HCT116 (cell line): ENCODE data around the gene ERICH6B. TPM values are rescaled to one million over a fixed set of nuclear protein-coding genes. Genes with fewer than 3 reads are reported as not detected.

ENCODE experiments used
- ATAC-seq: fragments of 200-7000 bp; cut with Tn5 transposase; 2 replicates; pipeline ENCODE4 v1.9.1; 2020; ENCODE audit warnings: mild to moderate bottlenecking, moderate library complexity
- BruUV-seq: library from RNA; stranded (reverse); fragments of 400-500 nt; replicated peaks from 2 replicates; lab custom pipeline; 2021; lab: Mats Ljungman, UMichigan
- CTCF ChIA-PET: fragments of 300-600 bp; sonication (Branson Sonifier 250); formaldehyde crosslinking; loops from one replicate; lab custom pipeline; 2021; ENCODE audit warnings: antibody characterized with exemption; lab: Charles Lee
- POLR2A ChIA-PET: fragments of 300-600, 350-600 bp; sonication (Branson Sonifier 250); formaldehyde crosslinking; loops from one replicate; lab custom pipeline; 2021; ENCODE audit warnings: antibody characterized with exemption; lab: Charles Lee
- RAD21 ChIA-PET, 2 experiments: fragments of 300-600 bp; sonication (Branson Sonifier 250); formaldehyde crosslinking; loops; one replicate each; lab custom pipeline; 2023; ENCODE audit warnings: low total read pairs in 2 of 2; ENCODE audit not compliant: uncharacterized antibody in 2 of 2, unreplicated experiment in 2 of 2, low non-redundant PET in 1 of 2; lab: Charles Lee
- DNase-seq: peaks from one replicate; pipeline ENCODE4 v3.0.0-alpha.2; 2010; ENCODE audit warnings: low read depth, low spot score
- H2AFZ ChIP-seq: fragments of 200-600 bp; shearing (Covaris generic), sonication (generic); 2 replicates; pipeline ENCODE4 v1.6.1; 2017; ENCODE audit warnings: low read depth, mixed run types, mixed read lengths, antibody characterized with exemption, low read length; ENCODE audit not compliant: poor library complexity, severe bottlenecking
- H3K27ac ChIP-seq: 2 replicates; pipeline ENCODE4 v1.5.1; 2012; ENCODE audit warnings: low read depth, low read length
- H3K27me3 ChIP-seq: fragments of 200-600 bp; sonication (generic); 2 replicates; pipeline ENCODE4 v1.6.1; 2016; ENCODE audit warnings: mixed run types, low read length, mixed read lengths; ENCODE audit not compliant: insufficient read depth
- H3K36me3 ChIP-seq, 2 experiments: fragments of 200-500 bp in 1 of 2; fragments of 200-600 bp in 1 of 2; sonication (Bioruptor generic) in 1 of 2; sonication (generic) in 1 of 2; 2 replicates each; pipeline versions ENCODE4 v1.5.1 to v1.6.1; 2014 to 2016; ENCODE audit warnings: low read length in 2 of 2, inconsistent platforms in 1 of 2, mixed read lengths in 1 of 2, mixed run types in 1 of 2; ENCODE audit not compliant: insufficient read depth in 2 of 2, control insufficient read depth in 1 of 2
- H3K4me1 ChIP-seq, 2 experiments: fragments of 200-600 bp in 1 of 2; sonication (generic) in 1 of 2; 2 replicates each; pipeline versions ENCODE4 v1.5.1 to v1.6.1; 2012 to 2017; ENCODE audit warnings: low read length in 2 of 2, inconsistent platforms in 1 of 2, mild to moderate bottlenecking in 1 of 2, mixed read lengths in 1 of 2, mixed run types in 1 of 2, moderate library complexity in 1 of 2; ENCODE audit not compliant: insufficient read depth in 2 of 2, control insufficient read depth in 1 of 2
- H3K4me2 ChIP-seq: fragments of 200-600 bp; sonication (generic); 2 replicates; pipeline ENCODE4 v1.6.1; 2017; ENCODE audit warnings: mixed run types, low read length, mixed read lengths
- H3K4me3 ChIP-seq, 2 experiments: fragments of 200-600 bp in 1 of 2; sonication (generic) in 1 of 2; replicated peaks in 1 of 2; 2 replicates each; pipeline ENCODE4 v1.5.1; 2011 to 2016; ENCODE audit warnings: low read length in 2 of 2, control low read depth in 1 of 2, low read depth in 1 of 2, mild to moderate bottlenecking in 1 of 2, mixed read lengths in 1 of 2, mixed run types in 1 of 2
- H3K79me2 ChIP-seq: fragments of 200-600 bp; sonication (generic); 2 replicates; pipeline ENCODE4 v1.6.1; 2017; ENCODE audit warnings: mild to moderate bottlenecking, mixed run types, low read length, moderate library complexity, mixed read lengths; ENCODE audit not compliant: insufficient read depth
- H3K9ac ChIP-seq: fragments of 200-600 bp; sonication (generic); 2 replicates; pipeline ENCODE4 v1.6.1; 2016; ENCODE audit warnings: low read length, mixed read lengths
- H3K9me2 ChIP-seq: fragments of 200-600 bp; sonication (generic), shearing (Covaris generic); 2 replicates; pipeline ENCODE4 v1.6.1; 2017; ENCODE audit warnings: mixed run types, mild to moderate bottlenecking, moderate library complexity; ENCODE audit not compliant: insufficient read depth
- H3K9me3 ChIP-seq, 2 experiments: fragments of 200-500 bp in 1 of 2; fragments of 200-600 bp in 1 of 2; sonication (Bioruptor generic) in 1 of 2; sonication (generic) in 1 of 2; 2 replicates each; pipeline ENCODE4 v1.6.1; 2014 to 2017; ENCODE audit warnings: low read length in 2 of 2, mixed read lengths in 2 of 2, inconsistent platforms in 1 of 2, low read depth in 1 of 2, mild to moderate bottlenecking in 1 of 2, mixed run types in 1 of 2, moderate library complexity in 1 of 2; ENCODE audit not compliant: control insufficient read depth in 1 of 2, insufficient read depth in 1 of 2
- H4K20me1 ChIP-seq: fragments of 200-600 bp; sonication (generic), shearing (Covaris generic); 2 replicates; pipeline ENCODE4 v1.6.1; 2017; ENCODE audit warnings: mixed run types, mild to moderate bottlenecking, moderate library complexity; ENCODE audit not compliant: insufficient read depth
- CEBPB ChIP-seq: IDR thresholded peaks from 2 replicates; pipeline ENCODE4 v1.6.1; 2012; ENCODE audit warnings: low read depth
- ELF1 ChIP-seq: IDR thresholded peaks from 2 replicates; pipeline ENCODE4 v1.6.1; 2012; ENCODE audit warnings: low read depth, borderline replicate concordance
- EZH2 ChIP-seq: fragments of 200-600 bp; sonication (generic); IDR thresholded peaks from 2 replicates; pipeline ENCODE4 v1.6.1; 2017; ENCODE audit warnings: antibody characterized with exemption, mixed run types
- SP1 ChIP-seq: IDR thresholded peaks from 2 replicates; pipeline ENCODE4 v1.6.1; 2012; ENCODE audit warnings: low read depth
- SRF ChIP-seq: IDR thresholded peaks from 2 replicates; pipeline ENCODE4 v1.6.1; 2012; ENCODE audit warnings: low read depth
- TCF7L2 ChIP-seq: IDR thresholded peaks from 2 replicates; pipeline ENCODE4 v1.7.0; 2011; ENCODE audit warnings: borderline replicate concordance, inconsistent platforms; ENCODE audit not compliant: insufficient read depth, insufficient read length; ENCODE audit errors: extremely low read depth
- intact Hi-C: fragments of 100-400 bp; cut with micrococcal nuclease; formaldehyde crosslinking; loops from 2 replicates; pipeline ENCODE4 v1.10.0; 2022
- total RNA-seq: library from RNA; stranded (reverse); gene quantifications from one replicate; pipeline ENCODE4 v1.2.1, GENCODE V29; 2021; ENCODE audit not compliant: unreplicated experiment
- TF ChIP-seq, protein P1 (sequence below): IDR thresholded peaks from 2 replicates; pipeline ENCODE4 v1.6.1; 2012; ENCODE audit warnings: low read depth
- TF ChIP-seq, protein P2 (sequence below), 3 experiments: fragments of 200-600 bp in 1 of 3; sonication (generic) in 1 of 3; IDR thresholded peaks in 2 of 3; conservative IDR thresholded peaks in 1 of 3; 2 replicates each; pipeline ENCODE4 v1.5.1; 2012 to 2017; ENCODE audit warnings: low read depth in 2 of 3, low read length in 2 of 3, antibody characterized with exemption in 1 of 3, borderline replicate concordance in 1 of 3, control low read depth in 1 of 3, mild to moderate bottlenecking in 1 of 3, mixed read lengths in 1 of 3, mixed run types in 1 of 3, moderate library complexity in 1 of 3; ENCODE audit not compliant: insufficient read depth in 1 of 3

Gene ERICH6B
- total RNA-seq, 1 experiment from 2014 or later = not detected

DNA sequence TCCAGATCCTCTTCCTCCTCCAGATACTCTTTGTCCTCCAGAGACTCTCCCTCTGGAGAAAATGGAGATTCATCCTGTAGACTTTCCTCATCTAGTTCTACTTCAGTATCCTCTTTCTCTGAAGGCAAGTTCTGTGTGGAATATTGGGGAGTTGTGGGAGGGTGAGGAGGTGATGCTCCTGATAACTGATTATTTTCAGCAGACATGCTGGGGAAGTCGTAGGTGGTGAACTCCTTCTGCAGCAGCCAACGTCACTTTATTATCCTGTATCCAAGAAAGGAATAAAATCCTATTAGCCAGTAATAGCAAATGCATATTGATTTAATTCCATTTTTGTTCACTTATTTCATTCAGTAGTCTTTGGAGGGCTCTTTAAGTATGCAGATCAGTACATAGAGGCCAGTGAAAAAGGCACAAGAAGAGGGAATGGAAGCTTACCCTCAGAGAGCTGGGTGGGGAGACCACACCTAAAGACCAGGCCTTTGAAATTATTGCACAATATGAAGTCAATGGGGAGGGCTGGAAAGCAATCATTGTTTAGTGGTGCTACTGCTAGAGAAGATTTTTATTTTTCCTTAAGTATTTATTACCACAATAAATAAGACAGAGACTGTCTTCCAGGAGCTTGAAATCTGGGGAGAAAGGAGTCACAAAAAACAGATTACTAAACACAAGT is 18.6 kb downstream of the ERICH6B start:
- H3K9ac ChIP-seq = no peak overlapping the region
- TF ChIP-seq SP1 (no peak), TCF7L2 (no peak), ELF1 (no peak), SRF (no peak)
- H3K27me3 ChIP-seq = peaks cover 55% of the 10 kb centered on the region
- no peaks in the 10 kb centered on the region for H3K9me2 ChIP-seq
- no peak overlapping the region for H3K27ac ChIP-seq
- ChIA-PET CTCF (no interaction called here), RAD21 (no interaction called here), POLR2A (no interaction called here)
- no peak overlapping the region for H3K4me3 ChIP-seq
- ATAC-seq (no peak), DNase-seq (no peak)
- H4K20me1 ChIP-seq = no peaks in the 10 kb centered on the region
- no peaks in the 10 kb centered on the region for H3K36me3 ChIP-seq
- BruUV-seq = no TSS peak
- H3K9me3 ChIP-seq = no peaks in the 10 kb centered on the region
- intact Hi-C loops = no loop called here
- H3K79me2 ChIP-seq = no peaks in the 10 kb centered on the region
- no peaks in the 10 kb centered on the region for H3K4me1 ChIP-seq
- no peak overlapping the region for H3K4me2 ChIP-seq
- no peak overlapping the region for H2AFZ ChIP-seq

DNA sequence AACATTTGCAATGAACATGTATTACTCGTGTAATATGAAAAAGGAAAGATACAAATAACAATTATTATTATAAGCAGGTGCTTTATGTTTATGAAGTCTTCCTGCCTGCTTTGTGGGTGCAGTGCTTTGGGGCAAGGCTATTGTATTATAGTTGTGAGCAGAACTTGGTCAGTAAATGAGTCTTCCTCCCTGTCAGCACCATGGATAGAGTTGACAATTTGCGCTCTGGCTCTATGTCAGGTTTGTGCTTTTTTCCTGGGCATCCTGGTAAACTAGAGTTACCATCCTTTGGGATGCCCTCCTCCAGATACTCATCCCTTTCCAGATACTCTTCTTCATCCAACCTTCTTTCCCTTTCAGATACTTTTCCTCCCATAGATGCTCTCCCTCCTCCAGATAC is 19.6 kb downstream of the ERICH6B start:
- ChIA-PET POLR2A (no interaction called here), RAD21 (no interaction called here), CTCF (no interaction called here)
- BruUV-seq = no TSS peak
- Histone ChIP-seq H3K9me3 (no peaks in the 10 kb centered on the region), H4K20me1 (no peaks in the 10 kb centered on the region), H3K36me3 (no peaks in the 10 kb centered on the region), H3K4me2 (no peak overlapping the region), H3K27me3 (peaks cover 55% of the 10 kb centered on the region), H3K79me2 (no peaks in the 10 kb centered on the region), H3K9ac (no peak overlapping the region), H2AFZ (no peak overlapping the region), H3K9me2 (no peaks in the 10 kb centered on the region), H3K27ac (no peak overlapping the region), H3K4me1 (no peaks in the 10 kb centered on the region), H3K4me3 (no peak overlapping the region)
- intact Hi-C loops = no loop called here
- no peak for DNase-seq
- TF ChIP-seq SRF (no peak), EZH2 (0 out of 2 replicates have a peak, but pooled peaks have one; percentile 47), CEBPB (no peak)
- TF ChIP-seq, protein P1, sequence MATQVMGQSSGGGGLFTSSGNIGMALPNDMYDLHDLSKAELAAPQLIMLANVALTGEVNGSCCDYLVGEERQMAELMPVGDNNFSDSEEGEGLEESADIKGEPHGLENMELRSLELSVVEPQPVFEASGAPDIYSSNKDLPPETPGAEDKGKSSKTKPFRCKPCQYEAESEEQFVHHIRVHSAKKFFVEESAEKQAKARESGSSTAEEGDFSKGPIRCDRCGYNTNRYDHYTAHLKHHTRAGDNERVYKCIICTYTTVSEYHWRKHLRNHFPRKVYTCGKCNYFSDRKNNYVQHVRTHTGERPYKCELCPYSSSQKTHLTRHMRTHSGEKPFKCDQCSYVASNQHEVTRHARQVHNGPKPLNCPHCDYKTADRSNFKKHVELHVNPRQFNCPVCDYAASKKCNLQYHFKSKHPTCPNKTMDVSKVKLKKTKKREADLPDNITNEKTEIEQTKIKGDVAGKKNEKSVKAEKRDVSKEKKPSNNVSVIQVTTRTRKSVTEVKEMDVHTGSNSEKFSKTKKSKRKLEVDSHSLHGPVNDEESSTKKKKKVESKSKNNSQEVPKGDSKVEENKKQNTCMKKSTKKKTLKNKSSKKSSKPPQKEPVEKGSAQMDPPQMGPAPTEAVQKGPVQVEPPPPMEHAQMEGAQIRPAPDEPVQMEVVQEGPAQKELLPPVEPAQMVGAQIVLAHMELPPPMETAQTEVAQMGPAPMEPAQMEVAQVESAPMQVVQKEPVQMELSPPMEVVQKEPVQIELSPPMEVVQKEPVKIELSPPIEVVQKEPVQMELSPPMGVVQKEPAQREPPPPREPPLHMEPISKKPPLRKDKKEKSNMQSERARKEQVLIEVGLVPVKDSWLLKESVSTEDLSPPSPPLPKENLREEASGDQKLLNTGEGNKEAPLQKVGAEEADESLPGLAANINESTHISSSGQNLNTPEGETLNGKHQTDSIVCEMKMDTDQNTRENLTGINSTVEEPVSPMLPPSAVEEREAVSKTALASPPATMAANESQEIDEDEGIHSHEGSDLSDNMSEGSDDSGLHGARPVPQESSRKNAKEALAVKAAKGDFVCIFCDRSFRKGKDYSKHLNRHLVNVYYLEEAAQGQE = peak; percentile 63
- TF ChIP-seq, protein P2, sequence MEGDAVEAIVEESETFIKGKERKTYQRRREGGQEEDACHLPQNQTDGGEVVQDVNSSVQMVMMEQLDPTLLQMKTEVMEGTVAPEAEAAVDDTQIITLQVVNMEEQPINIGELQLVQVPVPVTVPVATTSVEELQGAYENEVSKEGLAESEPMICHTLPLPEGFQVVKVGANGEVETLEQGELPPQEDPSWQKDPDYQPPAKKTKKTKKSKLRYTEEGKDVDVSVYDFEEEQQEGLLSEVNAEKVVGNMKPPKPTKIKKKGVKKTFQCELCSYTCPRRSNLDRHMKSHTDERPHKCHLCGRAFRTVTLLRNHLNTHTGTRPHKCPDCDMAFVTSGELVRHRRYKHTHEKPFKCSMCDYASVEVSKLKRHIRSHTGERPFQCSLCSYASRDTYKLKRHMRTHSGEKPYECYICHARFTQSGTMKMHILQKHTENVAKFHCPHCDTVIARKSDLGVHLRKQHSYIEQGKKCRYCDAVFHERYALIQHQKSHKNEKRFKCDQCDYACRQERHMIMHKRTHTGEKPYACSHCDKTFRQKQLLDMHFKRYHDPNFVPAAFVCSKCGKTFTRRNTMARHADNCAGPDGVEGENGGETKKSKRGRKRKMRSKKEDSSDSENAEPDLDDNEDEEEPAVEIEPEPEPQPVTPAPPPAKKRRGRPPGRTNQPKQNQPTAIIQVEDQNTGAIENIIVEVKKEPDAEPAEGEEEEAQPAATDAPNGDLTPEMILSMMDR (IDR thresholded peaks at IDR 0.05 in 2 of 3, conservative IDR thresholded peaks at IDR 0.05 in 1 of 3; ENCODE audit: borderline replicate concordance in 1 of 3, insufficient read depth in 1 of 3, low read depth in 2 of 3, low read length in 2 of 3) = no peak
- ATAC-seq = no peak
